HK-2 (cell line): ENCODE measurements around the gene LRRK1.
A peak's percentile ranks its signal among the peaks of the same experiment; 100 is the strongest.
"Not testable (repeated sequence)": the region's sequence is repeated elsewhere in the genome, so short reads cannot be mapped to it uniquely, and the experiment has no call there.

Experiments used
- DNase-seq: peaks from one replicate; pipeline ENCODE4 v3.0.0-alpha.2; 2018; ENCODE audit not compliant: unreplicated experiment

LRRK1 gene

DNA sequence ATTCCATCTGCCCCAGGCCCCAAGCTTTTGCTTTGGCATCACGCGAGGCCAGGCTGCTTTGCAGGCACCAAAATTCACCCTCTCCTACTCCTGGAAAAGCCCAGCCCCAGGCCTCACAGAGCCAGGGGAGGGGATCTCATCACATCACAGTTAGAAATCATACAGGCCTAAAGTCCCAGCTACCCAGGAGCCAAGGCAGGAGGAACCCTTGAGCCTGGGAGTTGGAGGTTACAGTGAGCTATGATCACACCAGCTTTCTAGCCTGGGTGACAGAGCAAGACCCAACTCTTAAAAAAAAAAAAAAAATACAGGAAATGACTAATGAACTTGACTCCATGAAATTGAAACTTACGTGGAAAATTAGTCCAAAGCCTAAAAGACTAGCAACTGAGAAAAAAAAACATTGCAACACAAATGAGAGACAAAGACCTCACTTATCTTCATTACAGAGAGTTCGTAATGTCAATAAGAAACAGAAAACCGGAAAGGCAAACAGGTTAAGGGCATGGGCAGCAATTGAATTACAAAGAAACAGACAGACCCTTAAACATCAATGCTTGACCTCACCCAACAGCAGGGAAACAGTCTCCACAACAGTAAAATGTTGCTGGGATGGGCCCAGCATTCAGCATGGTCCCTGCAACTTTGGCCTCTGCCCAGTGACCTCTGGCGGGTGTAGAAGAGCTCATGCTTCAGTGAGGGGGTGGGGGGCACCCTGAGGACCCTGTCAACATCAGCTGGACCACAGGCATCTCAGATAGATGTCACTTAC is 151.5 kb downstream of the LRRK1 start:
- DNase-seq: peak; percentile 8

DNA sequence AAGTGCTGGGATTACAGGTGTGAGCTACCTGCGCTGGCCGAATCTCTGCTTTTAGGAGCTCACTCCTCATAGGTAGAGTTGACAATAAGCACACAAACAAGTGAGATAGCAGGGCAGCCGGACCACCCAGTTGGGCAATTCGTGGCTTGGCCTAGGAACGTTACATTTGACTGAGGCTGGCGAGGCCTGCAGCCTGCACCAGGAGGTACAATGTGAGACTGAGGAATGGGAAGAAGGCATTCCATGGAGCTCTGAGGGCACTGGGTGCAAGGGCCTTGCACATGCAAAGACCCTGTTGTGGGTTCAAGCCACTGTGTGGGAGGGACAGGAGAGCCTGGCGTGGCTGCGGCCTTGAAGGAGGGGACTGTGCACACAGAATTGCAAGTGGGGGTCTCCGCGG is 152.5 kb downstream of the LRRK1 start:
- no peak for DNase-seq

DNA sequence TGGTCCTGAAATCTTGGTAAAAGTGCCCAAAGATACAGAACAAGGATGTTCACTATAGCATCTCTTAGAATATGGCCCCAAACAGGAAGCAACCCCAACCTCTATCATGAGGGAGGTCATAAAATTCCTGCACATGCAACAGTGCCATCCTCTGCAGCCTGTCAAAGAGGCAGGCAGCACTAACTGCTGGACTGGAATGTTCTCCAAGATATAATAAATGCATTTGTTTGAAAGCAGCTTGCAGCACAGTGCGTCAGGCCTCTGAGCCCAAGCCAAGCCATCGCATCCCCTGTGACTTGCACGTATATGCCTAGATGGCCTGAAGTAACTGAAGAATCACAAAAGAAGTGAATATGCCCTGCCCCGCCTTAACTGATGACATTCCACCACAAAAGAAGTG is 153.1 kb downstream of the LRRK1 start:
- DNase-seq: not testable (repeated sequence)

DNA sequence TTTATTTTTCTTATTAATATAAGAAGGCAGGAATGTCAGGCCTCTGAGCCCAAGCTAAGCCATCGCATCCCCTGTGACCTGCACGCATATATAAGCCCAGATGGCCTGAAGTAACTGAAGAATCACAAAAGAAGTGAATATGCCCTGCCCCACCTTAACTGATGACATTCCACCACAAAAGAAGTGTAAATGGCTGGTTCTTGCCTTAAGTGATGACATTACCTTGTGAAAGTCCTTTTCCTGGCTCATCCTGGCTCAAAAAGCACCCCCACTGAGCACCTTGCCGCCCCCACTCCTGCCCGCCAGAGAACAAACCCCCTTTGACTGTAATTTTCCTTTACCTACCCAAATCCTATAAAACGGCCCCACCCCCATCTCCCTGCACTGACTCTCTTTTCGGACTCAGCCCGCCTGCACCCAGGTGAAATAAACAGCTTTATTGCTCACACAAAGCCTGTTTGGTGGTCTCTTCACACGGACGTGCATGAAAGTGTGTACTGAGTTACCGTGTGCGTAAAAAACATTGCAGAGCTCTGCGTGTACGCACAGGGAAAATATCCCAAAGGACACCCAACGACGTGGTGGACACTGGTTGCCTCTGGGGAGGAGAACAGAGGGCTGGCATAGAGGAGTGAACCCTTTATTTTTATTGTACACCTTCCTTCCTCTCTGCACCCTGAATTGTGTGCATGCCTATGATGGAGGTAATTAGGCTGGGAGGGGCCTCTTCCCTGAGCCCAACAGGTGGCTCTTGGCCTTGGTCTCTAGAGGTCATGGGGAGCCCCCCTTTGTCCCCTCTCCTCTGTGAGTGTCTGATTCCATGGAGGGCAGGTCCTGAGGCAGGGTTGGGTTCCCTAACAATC is 158.9 kb downstream of the LRRK1 start:
- DNase-seq: not testable (repeated sequence)

DNA sequence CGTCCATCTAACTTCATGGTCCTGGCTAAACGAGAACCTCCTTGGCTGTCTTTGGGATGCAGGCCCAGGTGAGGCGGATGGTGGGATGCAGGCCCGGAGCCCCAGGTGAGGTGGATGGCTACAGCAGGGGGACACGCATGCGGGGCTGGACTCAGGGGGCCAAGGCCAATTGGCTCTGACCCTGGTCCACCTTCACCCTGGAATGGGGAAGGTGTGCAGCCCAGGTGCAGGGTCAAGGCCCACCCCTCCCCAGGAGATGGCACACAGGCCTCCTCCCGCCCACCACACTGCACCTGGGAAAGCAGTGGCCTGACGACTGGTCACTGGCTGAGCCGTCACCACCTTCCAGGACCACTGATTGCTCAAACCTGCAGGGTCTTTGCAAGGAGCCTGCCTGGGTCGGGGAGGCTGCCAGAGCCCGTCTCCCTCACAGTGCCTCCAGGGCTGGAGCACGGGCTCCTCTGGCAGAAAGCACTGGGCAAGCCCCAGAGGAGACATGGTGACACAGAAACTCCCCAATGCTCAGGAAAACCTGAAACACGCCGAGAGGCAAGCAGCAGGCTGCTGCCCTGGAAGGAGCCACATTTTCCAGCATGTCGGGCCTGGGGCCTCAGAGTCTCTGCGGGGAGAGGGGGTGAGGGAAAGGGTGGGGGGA is 159.6 kb downstream of the LRRK1 start:
- no peak for DNase-seq

DNA sequence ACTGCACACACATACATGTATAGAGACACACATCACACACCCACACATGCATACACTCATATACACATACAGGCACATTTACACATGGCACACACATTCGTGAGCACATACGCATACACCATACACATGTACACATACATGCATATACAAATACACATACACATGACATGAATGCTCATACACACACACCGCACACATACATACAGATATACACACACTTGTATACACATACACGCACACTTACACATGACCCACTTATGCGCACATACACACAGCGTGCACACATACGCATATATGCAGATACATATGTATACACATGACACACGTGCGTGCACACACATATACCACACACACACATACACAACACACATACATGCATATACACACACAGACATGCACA is 162.7 kb downstream of the LRRK1 start:
- no peak for DNase-seq

DNA sequence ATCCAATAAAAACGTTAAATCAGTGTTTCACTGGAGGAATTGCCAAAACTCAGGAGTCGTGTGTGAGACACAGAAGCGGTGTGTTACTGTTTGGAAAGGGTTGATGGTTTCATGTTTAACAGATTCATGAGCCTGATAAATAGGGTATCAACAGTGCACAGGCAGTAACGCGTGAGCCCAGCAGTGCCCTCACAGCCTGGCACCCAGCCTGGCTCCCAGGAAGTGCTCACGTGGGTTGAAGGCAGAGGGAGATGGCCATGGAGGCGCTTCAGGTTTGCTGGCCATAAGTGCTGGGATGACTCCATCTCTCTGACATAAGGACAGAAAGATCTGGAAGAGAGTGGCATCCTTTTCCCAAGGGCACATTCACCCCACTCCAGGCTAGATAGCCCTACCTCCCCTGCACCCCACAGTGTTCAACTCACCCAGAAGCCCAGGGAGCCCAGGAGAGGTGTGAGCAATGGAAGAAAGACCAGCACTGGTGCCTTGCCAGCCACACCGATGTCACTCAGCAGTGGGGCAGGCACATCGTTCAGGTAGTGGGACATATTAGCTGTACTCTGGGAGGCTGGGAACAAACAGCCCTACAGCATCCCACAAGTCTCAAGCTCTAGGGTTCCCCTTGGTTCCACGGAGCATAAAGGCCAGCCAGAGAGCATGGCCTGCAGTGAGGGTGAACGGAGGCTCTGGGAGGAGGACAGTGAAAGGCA is 164.3 kb downstream of the LRRK1 start:
- no peak for DNase-seq

DNA sequence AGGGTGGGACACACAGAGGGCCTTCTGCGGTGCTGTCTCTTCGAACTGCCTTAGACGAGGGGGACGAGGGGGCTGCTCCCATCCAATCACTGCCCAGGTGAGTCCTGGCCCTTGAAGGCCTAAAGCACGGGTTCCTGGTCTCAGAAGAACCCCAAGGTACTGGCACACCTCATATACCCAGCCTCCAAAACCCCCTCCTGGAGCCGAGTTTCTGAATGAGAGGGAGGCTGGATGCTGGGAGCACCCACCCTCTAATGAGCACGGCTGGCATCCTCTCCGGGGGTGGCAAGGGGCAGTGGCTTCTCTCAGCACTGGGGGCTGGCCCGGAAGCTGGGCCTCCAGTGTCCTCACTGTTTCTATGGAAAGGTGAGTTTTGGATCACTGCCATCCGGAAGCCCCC is 165.6 kb downstream of the LRRK1 start:
- no peak for DNase-seq

DNA sequence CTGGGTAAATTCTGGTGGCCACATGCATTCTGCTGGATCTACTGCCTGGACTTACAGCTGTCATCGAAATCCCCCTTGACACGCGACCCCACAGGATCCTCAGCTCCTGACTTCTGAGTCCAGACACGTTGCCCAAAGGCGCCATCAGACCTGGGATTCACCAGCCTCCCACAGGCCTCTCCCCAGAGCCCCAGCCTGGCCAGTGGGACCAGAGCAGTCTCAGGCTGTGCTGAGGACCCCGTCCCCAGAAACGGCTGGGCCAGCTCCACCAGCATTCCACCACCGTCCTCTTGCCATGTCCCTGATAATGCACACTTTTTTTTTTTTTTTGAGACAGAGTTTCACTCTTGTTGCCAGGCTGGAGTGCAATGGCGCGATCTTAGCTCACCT is 166.1 kb downstream of the LRRK1 start:
- DNase-seq: no peak

DNA sequence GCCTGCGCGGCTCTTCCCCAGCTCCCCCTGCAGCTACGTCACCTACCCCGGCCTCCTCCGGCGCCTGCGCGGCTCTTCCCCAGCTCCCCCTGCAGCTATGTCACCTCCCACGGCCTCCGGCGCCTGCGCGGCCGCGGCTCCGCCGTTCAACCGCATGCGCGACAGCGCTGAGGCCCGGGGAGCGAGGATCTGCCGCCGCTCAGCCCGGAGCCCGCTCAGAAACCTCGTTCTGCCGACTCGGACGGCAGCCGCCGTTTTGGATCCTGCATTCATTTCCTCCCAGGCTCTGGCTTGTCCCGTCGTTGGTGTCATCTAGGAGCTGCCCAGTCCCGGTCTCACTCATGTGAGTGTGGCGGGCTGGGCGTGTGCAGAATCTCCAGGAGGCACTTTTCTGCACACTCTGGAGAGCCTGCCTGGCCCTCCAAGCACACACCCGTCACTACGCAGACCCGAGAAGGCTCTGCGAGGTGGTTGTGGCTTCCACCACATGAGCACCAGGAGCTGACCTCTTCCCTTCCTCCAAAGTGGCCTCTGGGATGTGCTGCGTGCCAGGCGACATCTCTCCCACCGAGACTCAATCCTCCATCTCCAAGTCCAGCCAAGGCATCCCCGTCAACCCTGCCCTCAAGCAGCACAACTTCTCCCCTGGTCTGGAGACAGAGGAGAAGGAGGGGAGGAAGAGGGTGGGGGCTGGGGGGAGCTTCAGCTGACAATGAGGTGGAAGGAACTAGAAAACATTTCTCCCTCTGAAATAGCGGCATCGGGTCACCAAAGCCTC is 167.4 kb downstream of the LRRK1 start:
- no peak for DNase-seq

DNA sequence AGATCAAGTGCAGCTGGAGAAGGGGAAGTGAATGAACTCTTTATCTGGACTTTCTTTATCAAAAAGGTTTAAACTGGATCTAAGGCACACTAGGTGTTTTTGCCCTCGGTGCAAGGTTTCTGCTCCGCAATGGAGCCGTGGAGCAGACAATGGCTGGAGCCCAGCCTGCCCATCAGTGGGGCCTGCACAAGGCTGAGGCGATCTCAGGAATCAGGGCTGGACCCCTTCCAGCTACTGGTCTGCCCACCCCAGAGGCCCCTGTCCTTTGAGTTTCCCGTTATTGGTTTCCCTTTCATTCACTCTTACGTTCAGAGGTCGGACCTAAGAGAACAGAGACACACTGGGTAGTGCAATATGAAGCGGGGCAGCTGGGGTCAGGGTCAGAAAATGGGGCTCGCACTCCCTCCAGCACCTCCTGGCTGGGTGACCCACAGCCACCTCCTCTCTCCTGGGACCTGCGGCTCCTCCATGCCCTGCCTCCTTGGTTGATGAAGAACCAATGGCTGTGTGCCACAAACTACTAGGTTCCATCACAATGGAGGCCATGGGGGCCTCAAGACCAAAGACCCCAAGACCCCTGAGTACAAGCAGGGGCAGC is 168.1 kb downstream of the LRRK1 start:
- no peak for DNase-seq

DNA sequence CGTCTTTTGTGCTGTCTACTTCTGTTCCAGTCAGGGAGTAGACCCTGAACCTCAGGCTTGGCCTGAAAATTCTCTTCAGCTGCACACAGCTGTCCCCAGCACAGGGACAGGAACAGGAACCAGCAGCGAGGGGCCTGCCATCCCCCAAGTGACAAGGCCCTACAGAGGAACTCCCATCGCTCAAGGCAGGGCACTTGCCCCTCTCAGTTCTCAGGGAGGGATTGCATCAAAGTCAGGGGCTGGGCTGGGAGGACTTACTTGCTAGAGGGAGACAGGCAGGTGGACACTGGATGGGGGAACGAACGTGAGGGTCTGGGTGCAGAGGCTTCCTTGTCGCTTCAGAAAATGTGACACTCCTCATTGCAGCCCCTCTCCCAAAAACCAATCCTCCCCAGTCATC is 169.1 kb downstream of the LRRK1 start:
- DNase-seq: no peak

DNA sequence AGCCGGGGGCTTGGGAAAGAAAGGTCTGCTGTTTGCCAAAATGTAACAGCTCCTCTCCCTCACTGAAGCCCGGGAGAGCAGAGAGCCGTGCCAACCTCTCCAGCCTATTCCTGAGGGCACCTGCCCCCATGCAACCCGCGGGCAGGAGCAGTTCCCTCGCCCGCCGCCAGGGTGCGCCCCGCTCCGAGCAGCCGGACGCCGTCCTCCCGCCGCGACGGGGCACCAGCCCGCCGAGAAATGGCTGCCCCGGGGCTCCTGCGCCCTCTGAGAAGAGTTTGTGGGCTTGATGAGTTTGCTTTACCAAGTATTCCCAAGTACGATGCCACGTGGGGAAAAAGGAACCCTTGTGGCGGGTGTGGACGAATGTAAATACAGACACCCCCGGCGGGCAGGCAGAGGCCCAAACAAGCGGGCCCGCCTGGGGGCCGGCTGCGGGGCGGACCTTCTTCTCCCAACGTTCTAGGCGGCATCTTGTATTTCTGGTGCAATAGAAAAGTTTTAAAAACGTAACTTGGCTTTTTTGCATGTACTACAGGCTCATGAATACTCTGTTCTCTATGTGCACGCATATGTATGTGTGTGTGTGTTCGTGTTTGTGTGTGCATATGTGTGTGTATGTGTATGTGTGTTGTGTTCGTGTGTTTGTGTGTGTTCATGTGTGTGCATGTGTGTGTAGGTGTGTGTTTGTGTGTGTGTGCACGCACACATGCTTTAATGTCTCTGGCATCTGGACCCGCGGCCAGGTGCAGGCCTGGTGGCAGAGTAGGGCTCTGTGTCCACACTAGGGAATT is 169.8 kb downstream of the LRRK1 start:
- DNase-seq: peak; percentile 74

DNA sequence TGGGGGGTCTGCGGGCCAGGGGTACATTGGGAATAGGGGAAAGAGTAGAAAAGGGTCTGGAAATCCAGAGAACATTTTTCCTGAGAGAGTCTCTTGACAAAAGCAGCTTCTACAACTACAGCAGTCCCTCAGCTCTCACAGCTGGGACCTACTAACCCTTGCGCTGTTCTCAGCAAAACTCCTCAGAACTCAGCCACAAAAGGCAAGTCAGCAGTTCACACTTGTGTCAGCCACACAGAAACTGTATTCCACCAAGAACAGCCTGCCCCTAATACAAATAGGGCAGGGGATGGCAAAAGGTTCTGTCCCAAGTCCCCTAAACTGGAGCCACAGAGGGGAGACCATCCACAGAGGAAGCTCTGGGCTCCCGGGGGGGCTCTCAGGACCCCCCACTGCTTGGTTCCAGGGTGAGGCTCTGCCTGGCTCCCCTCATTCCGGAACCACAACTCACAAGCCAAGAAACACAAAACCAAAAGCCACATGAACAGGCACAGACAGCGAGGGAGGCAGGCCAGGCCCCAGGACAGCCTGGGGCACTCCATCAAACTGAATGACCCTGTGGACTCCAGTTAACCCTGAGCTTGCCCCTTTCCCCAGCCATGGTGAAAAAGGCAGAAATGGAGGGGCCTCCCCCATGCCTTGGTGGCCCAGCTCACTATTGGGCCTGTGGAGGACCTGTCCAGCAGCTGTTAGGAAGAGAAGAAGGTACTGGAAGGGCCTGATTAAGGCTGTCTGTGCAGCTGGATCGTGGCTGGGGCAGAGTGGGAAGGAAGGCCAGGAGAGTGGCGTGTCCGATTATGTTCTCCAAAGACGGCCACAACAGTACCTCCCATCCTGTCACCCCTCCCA is 170.6 kb downstream of the LRRK1 start:
- DNase-seq: no peak

DNA sequence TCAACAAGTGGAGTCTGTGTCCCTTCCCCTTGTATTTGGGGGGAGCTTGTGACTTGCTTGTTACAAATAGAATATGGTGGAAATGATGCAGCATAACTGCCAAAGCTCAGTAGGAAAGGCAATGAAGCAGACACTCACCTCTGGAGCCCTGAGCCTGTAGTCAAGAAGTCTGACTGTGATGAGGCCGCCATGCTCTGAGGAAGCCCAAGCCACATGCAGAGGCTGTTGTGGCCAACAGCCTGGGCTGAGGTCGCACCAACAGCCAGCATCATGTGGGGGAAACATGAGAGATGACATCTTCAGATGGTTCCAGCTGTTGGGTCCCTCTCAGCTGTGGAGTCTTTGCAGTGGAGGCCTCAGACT is 171.3 kb downstream of the LRRK1 start:
- DNase-seq: no peak

DNA sequence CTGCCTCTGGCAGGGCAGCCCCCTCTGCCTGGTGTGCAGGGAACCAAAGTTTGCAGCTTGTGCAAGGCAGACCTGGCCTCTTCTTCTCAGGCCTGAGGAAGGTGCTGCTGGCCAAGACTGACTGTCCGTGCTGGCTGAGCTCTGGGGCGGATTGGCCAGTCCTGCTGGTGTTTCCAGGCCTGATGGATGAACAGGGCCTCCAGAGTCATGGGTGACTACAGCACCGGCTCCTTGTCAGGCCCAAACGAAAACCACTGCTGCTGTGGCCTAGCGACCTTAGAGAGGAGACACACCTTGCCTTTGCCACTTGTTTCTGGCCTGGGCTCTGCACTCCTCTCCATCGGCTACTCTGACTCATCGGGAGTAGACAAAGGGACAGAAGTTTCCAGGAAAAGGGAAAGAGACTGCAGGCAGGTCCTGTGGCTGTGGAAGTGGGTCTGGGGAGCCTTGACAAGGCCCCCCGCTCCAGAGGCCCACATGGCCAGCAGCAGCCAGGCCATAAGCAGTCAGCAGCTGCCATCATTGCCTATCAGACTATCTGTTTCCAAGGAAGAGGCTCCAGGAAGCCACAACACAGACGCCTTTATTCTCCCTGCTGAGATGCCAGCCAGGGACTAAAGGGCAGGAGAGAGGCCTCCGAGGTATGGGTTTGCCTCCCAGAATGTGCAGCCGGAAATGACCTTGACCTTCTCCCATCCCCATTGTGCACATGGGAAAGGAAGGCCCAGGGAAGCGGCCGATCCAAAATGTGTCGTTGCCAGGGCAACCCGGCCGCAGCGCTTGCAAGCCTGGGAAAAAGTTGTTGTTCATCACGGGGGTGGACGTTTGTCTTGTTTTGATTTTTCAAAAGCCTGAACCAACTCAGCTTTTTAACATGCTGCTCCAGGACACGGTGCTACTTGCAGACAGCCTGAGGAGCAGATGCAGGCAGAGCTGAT is 172.2 kb downstream of the LRRK1 start:
- no peak for DNase-seq

DNA sequence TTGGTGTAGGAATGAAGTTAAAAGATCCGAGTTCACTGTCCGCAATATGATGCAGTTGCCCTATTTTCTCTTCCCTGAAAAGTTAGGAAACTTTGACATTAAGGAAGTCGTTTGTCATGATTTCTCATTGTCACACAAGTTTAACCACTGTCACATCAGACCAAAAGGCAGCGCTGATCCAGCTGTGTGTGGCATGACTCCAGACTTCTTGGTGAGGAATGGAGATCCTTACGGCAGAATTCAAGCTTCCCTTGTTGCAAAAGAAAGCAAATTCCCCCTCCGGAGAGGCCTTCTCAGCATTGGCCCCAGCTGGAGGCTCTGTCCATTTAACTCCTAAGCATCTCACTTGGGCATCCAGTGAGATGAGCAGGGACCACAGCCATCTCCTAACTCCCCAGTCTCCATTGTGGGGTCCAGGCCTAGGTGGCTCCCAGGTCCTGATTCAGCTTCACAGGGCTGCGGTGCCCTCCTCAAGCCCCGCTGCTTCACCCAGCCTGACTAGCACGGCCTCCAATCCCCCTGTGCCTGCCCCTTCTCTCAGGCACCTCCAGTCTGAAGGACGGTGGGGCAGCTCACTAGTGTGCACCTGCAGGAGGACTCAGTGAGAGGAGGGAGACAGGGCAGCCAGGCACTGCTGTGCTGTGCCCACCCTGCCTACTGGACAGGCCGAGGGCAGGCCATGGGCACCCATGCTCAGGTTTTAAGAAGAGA is 173.2 kb downstream of the LRRK1 start:
- no peak for DNase-seq

DNA sequence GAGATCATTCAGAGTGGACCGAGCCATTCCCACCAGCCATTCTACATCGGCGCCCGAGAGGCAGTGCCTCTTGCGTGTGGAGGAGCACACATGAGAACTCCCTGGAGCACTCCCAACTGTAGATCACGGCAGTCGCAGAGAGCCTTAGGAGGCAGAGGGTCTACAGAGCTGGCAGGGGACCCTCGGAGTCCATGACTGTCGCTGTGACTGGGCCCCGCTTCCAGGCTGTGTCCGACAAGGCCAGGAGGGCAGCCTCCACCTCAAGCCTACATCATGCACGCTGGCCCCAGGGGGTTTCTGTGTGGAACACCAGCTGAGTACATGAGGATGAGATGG is 173.7 kb downstream of the LRRK1 start:
- no peak for DNase-seq
